Liver (tissue), 9 donors: ENCODE results near the gene TRAPPC12. TPM values are rescaled to one million over a fixed set of nuclear protein-coding genes. Genes with fewer than 3 reads are reported as not detected.

Source experiments
- DNase-seq: peaks from one replicate; pipeline ENCODE4 v3.0.0-alpha.2; 2017; ENCODE audit warnings: low spot score
- H3K27ac ChIP-seq, 2 donors: one replicate each; pipeline ENCODE4 v1.7.0; 2013; ENCODE audit warnings: inconsistent platforms in 2 of 2, low read length in 2 of 2, control low read depth in 1 of 2, low read depth in 1 of 2, mild to moderate bottlenecking in 1 of 2
- H3K27me3 ChIP-seq, 4 donors: one replicate each; pipeline versions ENCODE4 v1.6.1 to v1.7.0; 2013; ENCODE audit warnings: low read length in 3 of 4, inconsistent platforms in 1 of 4, mild to moderate bottlenecking in 1 of 4, moderate library complexity in 1 of 4; ENCODE audit not compliant: control insufficient read depth in 4 of 4, insufficient read depth in 4 of 4
- H3K36me3 ChIP-seq, 4 donors: one replicate each; pipeline versions ENCODE4 v1.6.1 to v1.7.0; 2013; ENCODE audit warnings: low read length in 3 of 4, mild to moderate bottlenecking in 3 of 4, low read depth in 1 of 4, moderate library complexity in 1 of 4; ENCODE audit not compliant: control insufficient read depth in 4 of 4, insufficient read depth in 3 of 4
- H3K4me1 ChIP-seq, 4 donors: one replicate each; pipeline versions ENCODE4 v1.6.1 to v1.7.0; 2013; ENCODE audit warnings: low read length in 3 of 4, mild to moderate bottlenecking in 3 of 4, moderate library complexity in 1 of 4; ENCODE audit not compliant: control insufficient read depth in 4 of 4, insufficient read depth in 4 of 4
- H3K4me3 ChIP-seq, 3 donors: one replicate each; pipeline versions ENCODE4 v1.6.1 to v1.7.0; 2013; ENCODE audit warnings: low read length in 3 of 3, control low read depth in 1 of 3, low read depth in 1 of 3, mild to moderate bottlenecking in 1 of 3
- H3K9ac ChIP-seq, 2 donors: one replicate each; pipeline ENCODE4 v1.7.0; 2013; ENCODE audit warnings: low read length in 2 of 2, mild to moderate bottlenecking in 2 of 2, moderate library complexity in 2 of 2, control low read depth in 1 of 2, low read depth in 1 of 2
- H3K9me3 ChIP-seq, 4 donors: one replicate each; pipeline versions ENCODE4 v1.6.1 to v1.7.0; 2013; ENCODE audit warnings: low read length in 3 of 4; ENCODE audit not compliant: control insufficient read depth in 4 of 4
- CTCF ChIP-seq: fragments of 150-350 bp; IDR thresholded peaks from 2 replicates; pipeline ENCODE4 v1.5.1; 2017; ENCODE audit warnings: improper control_type of control experiment, low read depth, low read length; ENCODE audit not compliant: missing input control
- EGR1 ChIP-seq, 2 donors: IDR thresholded peaks; 2 replicates each; pipeline ENCODE4 v1.6.1; 2016 to 2018; ENCODE audit warnings: antibody characterized with exemption in 2 of 2, low read depth in 2 of 2
- FOXA1 ChIP-seq: IDR thresholded peaks from 2 replicates; pipeline ENCODE4 v1.6.1; 2016; ENCODE audit warnings: antibody characterized with exemption
- FOXA2 ChIP-seq: IDR thresholded peaks from 2 replicates; pipeline ENCODE4 v1.6.1; 2016; ENCODE audit warnings: antibody characterized with exemption
- GABPA ChIP-seq, 2 donors: IDR thresholded peaks in 1 of 2; conservative IDR thresholded peaks in 1 of 2; 2 replicates each; pipeline ENCODE4 v1.6.1; 2016; ENCODE audit warnings: antibody characterized with exemption in 2 of 2, mild to moderate bottlenecking in 1 of 2, moderate library complexity in 1 of 2
- HNF4A ChIP-seq, 2 donors: conservative IDR thresholded peaks; 2 replicates each; pipeline ENCODE4 v1.6.1; 2016; ENCODE audit warnings: antibody characterized with exemption in 2 of 2, mild to moderate bottlenecking in 2 of 2
- HNF4G ChIP-seq: IDR thresholded peaks from 2 replicates; pipeline ENCODE4 v1.6.1; 2016; ENCODE audit warnings: antibody characterized with exemption
- JUND ChIP-seq, 2 donors: IDR thresholded peaks; 2 replicates each; pipeline ENCODE4 v1.6.1; 2016; ENCODE audit warnings: antibody characterized with exemption in 2 of 2
- NR2F2 ChIP-seq: IDR thresholded peaks from 2 replicates; pipeline ENCODE4 v1.6.1; 2016; ENCODE audit warnings: antibody characterized with exemption
- RAD21 ChIP-seq, 2 donors: IDR thresholded peaks; 2 replicates each; pipeline ENCODE4 v1.6.1; 2016; ENCODE audit warnings: antibody characterized with exemption in 2 of 2, mild to moderate bottlenecking in 2 of 2
- RXRA ChIP-seq, 2 donors: IDR thresholded peaks; 2 replicates each; pipeline ENCODE4 v1.6.1; 2017 to 2018; ENCODE audit warnings: antibody characterized with exemption in 2 of 2, mild to moderate bottlenecking in 1 of 2
- TAF1 ChIP-seq: conservative IDR thresholded peaks from 2 replicates; pipeline ENCODE4 v1.6.1; 2016; ENCODE audit warnings: antibody characterized with exemption, mild to moderate bottlenecking
- YY1 ChIP-seq: IDR thresholded peaks from 2 replicates; pipeline ENCODE4 v1.6.1; 2016; ENCODE audit warnings: antibody characterized with exemption, mild to moderate bottlenecking
- WGBS: extraction: QIAGEN DNeasy Blood & Tissue Kit; methylation state at CpG from one replicate; pipeline ENCODE4 v1.1.7; 2013; 5-methylcytosine and 5-hydroxymethylcytosine counted together
- polyA plus RNA-seq, 2 donors: library from polyadenylated mRNA; stranded (reverse) in 1 of 2; unstranded in 1 of 2; fragments of 200-250 nt in 1 of 2; fragments of >200 nt in 1 of 2; fragmentation: Nextera tagmentation in 1 of 2; extraction: Ambion mirVana in 1 of 2; gene quantifications; one replicate each; pipeline versions ENCODE4 v1.2.1 to v1.2.3, GENCODE V29; 2013 to 2015
- total RNA-seq, 2 donors: library from RNA; depleted of rRNA; stranded (reverse); fragments of >200 nt; gene quantifications; one replicate each; pipeline ENCODE4 v1.2.3, GENCODE V29; 2014
- TF ChIP-seq, protein P1 (sequence below): IDR thresholded peaks from 2 replicates; pipeline ENCODE4 v1.6.1; 2016; ENCODE audit warnings: antibody characterized with exemption
- TF ChIP-seq, protein P2 (sequence below): IDR thresholded peaks from 2 replicates; pipeline ENCODE4 v1.6.1; 2016; ENCODE audit warnings: antibody characterized with exemption, mild to moderate bottlenecking
- donor health status: healthy.
- donor health status: healthy.
- donor health status: healthy.
- donor health status: healthy.
- donor health status: healthy.

TRAPPC12 gene
- total and polyA plus RNA-seq, 4 donors = 30.2 to 60.9 (median 39.7) TPM

GRCh38 chr2:3460156-3460555 lies 80.7 kb downstream of the TRAPPC12 start:
- Histone ChIP-seq H3K4me3 (no peak overlapping the region), H3K27me3 (no peaks in the 10 kb centered on the region), H3K4me1 (peaks cover 0 to 13% (median 8%) of the 10 kb centered on the region in 4 donors), H3K9ac (no peak overlapping the region), H3K27ac (no peak overlapping the region), H3K9me3 (no peaks in the 10 kb centered on the region), H3K36me3 (peaks cover 4 to 28% (median 14%) of the 10 kb centered on the region in 4 donors)
- no peak for DNase-seq
- TF ChIP-seq JUND (IDR thresholded peaks at IDR 0.05) (no peak), EGR1 (IDR thresholded peaks at IDR 0.05; ENCODE audit: low read depth in 2 of 2) (no peak), HNF4A (conservative IDR thresholded peaks at IDR 0.05) (no peak), YY1 (no peak), CTCF (no peak), NR2F2 (no peak), TAF1 (no peak), FOXA2 (no peak), GABPA (IDR thresholded peaks at IDR 0.05 in 1 of 2, conservative IDR thresholded peaks at IDR 0.05 in 1 of 2) (no peak), RXRA (IDR thresholded peaks at IDR 0.05) (no peak)
- TF ChIP-seq, protein P1, sequence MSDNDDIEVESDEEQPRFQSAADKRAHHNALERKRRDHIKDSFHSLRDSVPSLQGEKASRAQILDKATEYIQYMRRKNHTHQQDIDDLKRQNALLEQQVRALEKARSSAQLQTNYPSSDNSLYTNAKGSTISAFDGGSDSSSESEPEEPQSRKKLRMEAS = no peak
- TF ChIP-seq, protein P2, sequence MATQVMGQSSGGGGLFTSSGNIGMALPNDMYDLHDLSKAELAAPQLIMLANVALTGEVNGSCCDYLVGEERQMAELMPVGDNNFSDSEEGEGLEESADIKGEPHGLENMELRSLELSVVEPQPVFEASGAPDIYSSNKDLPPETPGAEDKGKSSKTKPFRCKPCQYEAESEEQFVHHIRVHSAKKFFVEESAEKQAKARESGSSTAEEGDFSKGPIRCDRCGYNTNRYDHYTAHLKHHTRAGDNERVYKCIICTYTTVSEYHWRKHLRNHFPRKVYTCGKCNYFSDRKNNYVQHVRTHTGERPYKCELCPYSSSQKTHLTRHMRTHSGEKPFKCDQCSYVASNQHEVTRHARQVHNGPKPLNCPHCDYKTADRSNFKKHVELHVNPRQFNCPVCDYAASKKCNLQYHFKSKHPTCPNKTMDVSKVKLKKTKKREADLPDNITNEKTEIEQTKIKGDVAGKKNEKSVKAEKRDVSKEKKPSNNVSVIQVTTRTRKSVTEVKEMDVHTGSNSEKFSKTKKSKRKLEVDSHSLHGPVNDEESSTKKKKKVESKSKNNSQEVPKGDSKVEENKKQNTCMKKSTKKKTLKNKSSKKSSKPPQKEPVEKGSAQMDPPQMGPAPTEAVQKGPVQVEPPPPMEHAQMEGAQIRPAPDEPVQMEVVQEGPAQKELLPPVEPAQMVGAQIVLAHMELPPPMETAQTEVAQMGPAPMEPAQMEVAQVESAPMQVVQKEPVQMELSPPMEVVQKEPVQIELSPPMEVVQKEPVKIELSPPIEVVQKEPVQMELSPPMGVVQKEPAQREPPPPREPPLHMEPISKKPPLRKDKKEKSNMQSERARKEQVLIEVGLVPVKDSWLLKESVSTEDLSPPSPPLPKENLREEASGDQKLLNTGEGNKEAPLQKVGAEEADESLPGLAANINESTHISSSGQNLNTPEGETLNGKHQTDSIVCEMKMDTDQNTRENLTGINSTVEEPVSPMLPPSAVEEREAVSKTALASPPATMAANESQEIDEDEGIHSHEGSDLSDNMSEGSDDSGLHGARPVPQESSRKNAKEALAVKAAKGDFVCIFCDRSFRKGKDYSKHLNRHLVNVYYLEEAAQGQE = no peak
- WGBS = 90% methylated on average over 11 of the region's 11 CpGs

- no peak overlapping the region for H3K9ac ChIP-seq
- peaks cover 0 to 13% (median 8%) of the 10 kb centered on the region in 4 donors for H3K4me1 ChIP-seq
- DNase-seq = no peak
- H3K4me3 ChIP-seq = no peak overlapping the region
- H3K9me3 ChIP-seq = no peaks in the 10 kb centered on the region
- H3K27ac ChIP-seq = no peak overlapping the region
- peaks cover 6 to 30% (median 17%) of the 10 kb centered on the region in 4 donors for H3K36me3 ChIP-seq
- no peaks in the 10 kb centered on the region for H3K27me3 ChIP-seq
- WGBS = 82% methylated on average over 38 of the region's 38 CpGs
- TF ChIP-seq HNF4G = no peak
- no peak for TF ChIP-seq RAD21 (IDR thresholded peaks at IDR 0.05)
- no peak for TF ChIP-seq FOXA2
- TF ChIP-seq GABPA (IDR thresholded peaks at IDR 0.05 in 1 of 2, conservative IDR thresholded peaks at IDR 0.05 in 1 of 2) = no peak
- TF ChIP-seq, protein P2 = no peak
- no peak for TF ChIP-seq HNF4A (conservative IDR thresholded peaks at IDR 0.05)
- TF ChIP-seq CTCF = no peak
- no peak for TF ChIP-seq RXRA (IDR thresholded peaks at IDR 0.05)
- TF ChIP-seq NR2F2 = no peak
- TF ChIP-seq YY1 = no peak
- TF ChIP-seq, protein P1 = no peak
- no peak for TF ChIP-seq FOXA1
These were observed 81.6 kb downstream of the TRAPPC12 start for GRCh38 chr2:3460831-3461800.
